NCI-H69 (cell line): Measurements from ENCODE around the gene SLC6A6.
"Not testable (repeated sequence)": the region's sequence is repeated elsewhere in the genome, so short reads cannot be mapped to it uniquely, and the experiment has no call there.

ENCODE experiments used
- DNase-seq: peaks from one replicate; lab custom pipeline; 2025; lab: John Stamatoyannopoulos, UW

The SLC6A6 gene

DNA sequence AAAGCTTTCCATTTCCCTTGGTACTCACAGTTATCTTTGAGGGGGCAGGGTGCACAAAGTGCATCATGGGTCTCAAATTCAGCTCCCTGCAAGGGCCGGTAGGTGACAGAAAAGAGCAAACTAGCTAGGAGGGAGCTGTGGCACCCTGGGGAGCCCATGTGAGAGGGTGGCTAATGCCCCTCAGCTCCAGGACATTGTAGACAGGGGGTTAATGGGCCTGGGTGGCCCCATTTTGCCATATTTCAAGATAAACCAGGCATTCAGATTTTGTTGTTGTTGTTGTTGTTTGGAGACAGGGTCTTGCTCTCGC lies 3.7 kb upstream of the SLC6A6 start:
- no peak for DNase-seq

DNA sequence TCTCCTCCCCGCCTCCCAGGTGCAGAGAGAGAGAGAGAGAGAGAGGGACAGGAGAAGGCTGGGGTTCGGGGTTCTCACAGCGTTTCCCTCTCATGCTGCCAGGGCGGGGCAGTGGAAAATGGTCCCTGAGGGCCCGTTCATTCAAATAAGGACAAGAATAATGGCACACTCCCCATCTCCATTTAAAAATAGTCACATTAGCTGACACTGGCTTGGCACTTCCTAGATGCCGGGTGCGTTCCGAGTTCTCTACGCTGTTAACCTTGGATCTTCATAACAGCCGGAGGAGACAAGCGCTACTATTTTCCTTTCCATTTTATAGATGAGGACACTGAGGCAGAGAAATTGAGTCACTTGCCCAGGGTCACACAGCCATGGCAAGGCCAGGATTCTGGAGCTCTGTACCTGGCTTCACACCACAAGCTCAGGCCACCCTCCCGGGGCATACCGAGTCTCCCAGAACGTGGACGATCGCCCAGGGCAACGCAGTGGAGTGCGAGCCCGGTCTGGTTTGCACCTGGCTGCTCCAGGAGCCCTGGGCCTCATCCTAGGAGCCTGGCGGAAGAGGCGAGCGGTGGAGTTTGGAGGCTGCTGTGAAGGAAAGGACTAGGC lies 608 bp upstream of the SLC6A6 start:
- DNase-seq = no peak

DNA sequence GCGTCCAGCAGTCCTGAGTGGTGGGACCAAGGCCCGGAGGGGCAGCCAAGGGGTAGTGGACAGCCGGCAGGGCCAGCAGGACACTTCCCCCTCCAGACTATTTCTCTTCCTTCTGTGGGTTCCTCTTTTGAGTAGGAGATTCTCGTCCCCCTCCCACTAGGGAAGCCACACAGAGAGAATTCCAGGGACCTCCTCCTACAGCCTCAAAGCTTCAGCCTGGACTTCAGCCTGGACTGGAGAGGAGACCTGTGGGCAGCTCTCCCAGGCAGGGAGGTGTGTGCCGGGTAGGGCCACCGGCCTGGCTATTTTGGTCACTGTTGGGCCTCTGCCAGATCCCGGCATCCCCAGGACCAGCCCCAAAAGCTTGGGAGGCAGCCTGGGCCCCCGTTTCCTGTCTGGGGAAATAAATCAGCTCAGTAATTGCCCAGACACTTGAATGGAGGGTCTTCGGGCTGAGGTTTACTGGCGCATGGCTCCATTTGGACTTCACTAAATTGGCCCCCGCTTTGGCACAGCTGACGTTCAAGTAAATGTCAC lies 1.3 kb downstream of the SLC6A6 start:
- peak; percentile 48 for DNase-seq

DNA sequence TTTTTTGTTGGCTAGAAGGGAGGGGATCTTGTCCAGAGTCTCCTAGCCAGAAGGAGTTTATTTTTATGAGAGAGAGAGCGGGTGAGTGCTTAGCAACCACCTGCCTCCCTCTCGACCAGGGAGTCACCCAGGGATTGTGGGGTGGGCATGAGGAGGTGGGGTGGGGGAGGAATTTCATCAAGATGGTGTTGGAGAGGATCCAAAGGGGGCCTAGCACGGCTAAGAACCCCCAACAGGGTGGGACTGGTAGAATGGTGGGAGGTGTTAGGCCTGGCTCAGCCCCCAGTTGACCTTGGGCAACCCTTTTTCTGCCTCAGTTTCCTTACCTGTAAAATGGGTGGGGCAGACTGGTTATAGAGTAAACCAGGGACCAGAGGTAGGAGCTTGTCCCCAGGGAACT lies 1.8 kb downstream of the SLC6A6 start:
- DNase-seq = peak; percentile 18

DNA sequence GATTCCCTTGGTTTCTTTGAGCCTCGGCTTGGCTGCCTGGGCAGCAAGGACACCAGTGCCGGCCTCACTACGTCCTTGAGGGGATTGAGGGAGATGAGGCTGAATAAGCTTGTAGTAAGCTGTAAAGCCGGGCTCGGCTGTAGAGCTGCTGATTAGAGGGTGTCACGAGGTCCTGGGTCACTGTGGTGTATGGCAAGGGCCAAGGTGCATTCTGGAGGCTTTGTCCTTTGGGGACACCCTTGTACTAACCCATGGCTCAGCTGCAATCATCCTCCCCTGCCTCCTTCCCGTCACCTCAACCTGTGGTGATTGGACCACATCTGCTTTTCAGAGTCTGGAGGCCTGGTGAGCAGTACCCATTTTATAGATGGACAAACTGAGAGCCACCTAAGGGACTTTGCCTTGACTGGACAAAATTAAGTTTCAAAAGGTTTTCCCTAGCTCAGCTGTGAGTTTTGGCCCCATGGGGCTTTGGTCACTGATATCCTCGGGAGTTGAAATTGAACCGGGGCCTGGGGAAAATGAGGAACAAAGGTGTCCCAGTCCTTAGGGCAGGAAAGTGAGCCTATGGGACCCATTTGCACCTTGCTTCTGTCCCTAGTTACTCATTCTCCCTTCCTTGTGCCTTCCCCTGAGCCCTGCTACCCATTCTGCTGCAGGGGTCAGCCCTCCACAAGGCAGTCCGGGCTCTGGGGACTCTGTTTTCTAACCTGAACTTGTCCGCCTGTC lies 2.4 kb downstream of the SLC6A6 start:
- DNase-seq = no peak

- DNase-seq = no peak
Observed at GRCh38 chr3:14405360-14406238, 3.2 kb downstream of the SLC6A6 start.

- no peak for DNase-seq
Observed at GRCh38 chr3:14406336-14406735, 3.9 kb downstream of the SLC6A6 start.

DNA sequence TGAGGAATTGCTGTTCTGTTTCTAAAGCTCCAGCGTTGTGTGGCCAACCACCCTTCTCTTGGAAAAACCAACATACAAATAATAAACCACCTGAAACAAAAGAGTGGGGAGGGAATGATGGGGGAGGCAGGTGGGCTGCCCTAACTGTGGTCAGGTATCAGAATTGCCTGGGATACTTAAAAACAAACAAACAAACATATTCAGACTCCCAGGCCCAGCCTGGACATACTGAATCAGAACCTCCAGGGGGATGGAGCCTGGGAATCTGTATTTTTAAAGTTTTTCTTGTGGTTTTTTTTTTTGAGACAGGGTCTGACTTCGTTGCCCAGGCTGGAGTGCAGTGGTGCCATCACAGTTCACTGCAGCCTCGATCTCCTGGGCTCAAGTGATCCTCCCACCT lies 4.4 kb downstream of the SLC6A6 start:
- no peak for DNase-seq

- no peak for DNase-seq
Observed at GRCh38 chr3:14407203-14407602, 4.8 kb downstream of the SLC6A6 start.

- DNase-seq = not testable (repeated sequence)
Observed at GRCh38 chr3:14409779-14410063, 7.3 kb downstream of the SLC6A6 start.

DNA sequence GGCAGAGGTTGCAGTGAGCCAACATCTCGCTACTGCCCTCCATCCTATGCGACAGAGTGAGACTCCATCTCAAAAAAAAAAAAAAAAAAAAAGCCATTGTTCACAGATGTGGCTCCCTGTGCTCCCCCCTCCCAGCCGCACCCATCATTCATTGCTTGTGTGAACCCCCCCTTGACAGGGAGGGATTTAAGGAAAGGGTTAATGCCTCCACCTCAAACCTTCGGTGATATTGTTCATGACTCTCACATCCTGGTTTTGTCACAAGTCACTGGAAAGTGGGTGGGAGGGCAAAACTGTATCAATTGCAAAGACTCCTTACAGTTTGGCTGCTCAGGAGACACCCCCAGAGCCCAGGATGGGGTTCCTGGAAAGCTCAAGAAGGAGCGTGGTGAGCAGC lies 7.7 kb downstream of the SLC6A6 start:
- no peak for DNase-seq

DNA sequence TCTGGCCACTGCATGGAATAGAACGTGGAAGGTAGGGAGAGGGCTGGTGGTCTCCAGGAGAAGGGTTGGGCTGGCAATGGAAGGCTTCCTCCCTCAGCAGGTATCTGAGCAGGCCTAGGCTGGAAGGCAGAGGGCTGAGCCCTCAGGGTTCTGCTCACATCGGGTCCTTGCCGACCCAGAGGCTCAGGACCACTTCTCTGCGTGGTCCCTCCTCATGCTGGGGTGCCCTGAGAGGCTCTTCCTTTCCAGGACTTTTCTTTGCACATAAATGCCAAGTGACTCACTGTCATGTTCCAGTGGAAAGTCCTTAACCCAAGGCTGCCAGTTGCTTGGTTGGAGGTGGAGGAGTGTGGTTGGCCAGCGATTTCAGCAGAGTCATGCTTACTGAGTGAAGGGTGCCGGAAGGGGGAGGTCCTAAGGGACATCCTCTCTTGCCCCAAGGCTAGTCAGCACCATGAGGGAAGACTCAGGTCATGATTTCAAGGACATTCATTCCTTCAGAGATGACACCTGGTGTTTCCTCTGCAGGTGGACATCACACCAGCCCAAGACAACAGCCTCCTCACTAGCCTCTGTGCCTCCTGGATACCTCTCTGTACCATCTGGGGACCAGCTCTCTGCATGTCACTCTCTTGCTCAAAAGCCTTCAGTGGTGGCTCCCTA lies 8.2 kb downstream of the SLC6A6 start:
- no peak for DNase-seq

DNA sequence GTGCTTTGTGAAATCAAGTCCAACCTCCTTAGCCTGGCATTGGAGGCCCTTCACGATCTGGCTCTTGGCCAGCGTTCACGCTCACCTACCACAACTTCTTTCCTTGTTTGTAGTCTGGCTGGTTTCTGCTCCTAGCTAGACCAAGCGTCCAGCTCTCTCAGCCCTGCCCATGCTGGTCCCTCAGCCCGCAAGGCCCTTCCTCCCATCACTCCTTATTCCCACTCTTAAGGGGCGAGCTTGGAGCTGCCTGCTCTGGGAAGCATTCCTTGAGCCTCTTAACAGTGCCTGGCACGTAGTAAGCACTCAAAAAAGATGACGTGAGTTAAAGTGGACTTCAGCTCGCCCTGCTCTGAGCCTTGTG lies 8.7 kb downstream of the SLC6A6 start:
- no peak for DNase-seq

DNA sequence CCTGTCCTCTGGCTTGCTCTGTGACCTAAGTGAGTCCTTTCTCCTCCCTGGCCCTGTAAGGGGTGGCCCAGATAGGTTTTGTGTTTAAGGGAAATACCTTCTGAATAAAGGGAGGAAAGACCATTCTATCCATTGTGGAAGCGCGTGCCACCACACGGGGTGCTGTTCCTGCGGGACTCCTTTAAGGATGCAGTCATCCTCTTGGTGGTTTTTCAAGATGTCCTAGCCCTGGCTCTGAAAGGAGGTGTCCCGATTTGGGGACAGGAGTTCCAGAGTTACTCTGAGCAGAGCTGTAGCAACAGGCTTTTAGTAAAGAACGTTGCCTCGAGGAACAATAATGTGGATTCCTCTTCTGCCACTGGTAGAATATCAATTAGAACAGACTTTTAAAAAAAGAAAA lies 9.6 kb downstream of the SLC6A6 start:
- DNase-seq = no peak

DNA sequence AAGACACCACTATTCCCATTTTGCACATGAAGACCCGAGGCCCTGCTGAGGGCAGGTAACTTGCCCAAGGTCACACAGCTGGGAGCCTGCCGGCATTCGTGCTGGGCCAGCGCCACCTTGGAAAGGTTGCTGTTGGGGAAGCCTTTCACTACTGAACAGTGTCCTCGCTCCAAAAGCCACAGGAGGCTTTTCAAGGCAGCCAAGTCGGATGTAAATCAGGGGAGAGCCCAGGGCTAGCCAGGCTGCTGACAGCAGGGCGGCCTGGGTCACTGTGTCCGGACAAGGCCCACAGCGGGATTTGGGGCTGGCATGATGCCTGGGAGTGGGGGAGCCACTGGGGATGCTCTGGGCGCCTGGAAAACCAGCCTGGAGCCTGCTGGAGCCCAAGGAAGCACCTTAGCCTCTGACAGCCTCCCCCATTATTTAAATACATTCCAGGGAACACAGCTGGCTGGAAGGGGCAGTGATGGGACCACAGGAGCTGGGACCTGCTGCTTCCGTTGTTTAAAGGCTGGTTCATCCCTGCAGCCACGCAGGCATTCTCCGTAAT lies 10.5 kb downstream of the SLC6A6 start:
- no peak for DNase-seq

DNA sequence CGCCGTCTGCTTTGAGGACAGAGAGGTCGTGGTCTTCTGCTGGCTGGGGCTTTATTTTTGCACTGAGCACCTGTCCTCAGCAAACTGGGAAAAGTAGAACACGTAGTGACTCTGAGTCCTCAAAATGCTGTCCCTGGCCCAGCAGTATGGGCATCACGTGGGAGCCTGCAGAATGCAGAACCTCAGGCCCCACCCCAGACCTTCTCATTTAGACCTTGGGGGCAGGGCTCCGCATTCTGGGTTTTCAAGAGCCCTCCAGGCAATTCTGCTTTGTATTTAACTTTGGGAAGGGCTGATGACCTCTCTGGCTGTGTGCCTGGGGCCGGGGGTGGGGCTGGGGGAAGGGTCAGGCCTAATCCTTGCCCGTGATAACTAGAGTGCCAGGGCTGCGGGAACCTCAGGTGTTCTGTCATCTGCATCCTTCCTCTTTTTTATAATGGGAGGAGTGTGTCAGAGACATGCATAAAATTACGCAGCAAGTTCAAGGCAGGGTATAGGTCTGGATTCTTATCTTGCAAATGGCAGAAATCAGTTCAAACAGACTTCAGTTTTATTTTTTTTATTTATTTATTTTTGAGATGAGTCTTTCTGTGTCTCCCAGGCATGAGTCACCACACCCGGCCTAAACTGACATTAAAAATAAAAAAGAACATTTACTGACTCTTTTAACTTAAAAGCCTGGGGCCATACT lies 11.1 kb downstream of the SLC6A6 start:
- peak; percentile 31 for DNase-seq

- DNase-seq = no peak
Observed at GRCh38 chr3:14414846-14415464, 12.5 kb downstream of the SLC6A6 start.

DNA sequence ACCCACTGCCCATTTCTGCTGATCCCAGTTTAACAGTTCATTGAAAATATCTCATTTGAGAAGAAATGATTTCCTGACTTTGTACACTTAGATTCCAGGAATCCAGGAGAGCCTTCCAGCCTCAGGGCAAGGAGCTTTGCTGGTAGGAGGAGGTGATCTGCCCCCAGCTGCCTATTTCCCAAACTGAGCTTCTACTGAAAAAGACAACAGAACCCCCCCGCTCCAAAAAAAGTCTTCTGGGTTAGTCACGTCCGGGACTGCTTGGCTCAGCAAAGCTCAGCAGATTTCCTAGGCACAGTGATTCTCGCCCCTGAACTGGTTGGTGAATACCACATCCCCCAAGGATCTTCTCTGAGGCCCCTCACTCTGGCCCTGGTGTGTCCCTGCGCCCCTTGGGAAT lies 13.1 kb downstream of the SLC6A6 start:
- DNase-seq = no peak

GRCh38 chr3:14416453-14416852 lies 14.0 kb downstream of the SLC6A6 start:
- no peak for DNase-seq

DNA sequence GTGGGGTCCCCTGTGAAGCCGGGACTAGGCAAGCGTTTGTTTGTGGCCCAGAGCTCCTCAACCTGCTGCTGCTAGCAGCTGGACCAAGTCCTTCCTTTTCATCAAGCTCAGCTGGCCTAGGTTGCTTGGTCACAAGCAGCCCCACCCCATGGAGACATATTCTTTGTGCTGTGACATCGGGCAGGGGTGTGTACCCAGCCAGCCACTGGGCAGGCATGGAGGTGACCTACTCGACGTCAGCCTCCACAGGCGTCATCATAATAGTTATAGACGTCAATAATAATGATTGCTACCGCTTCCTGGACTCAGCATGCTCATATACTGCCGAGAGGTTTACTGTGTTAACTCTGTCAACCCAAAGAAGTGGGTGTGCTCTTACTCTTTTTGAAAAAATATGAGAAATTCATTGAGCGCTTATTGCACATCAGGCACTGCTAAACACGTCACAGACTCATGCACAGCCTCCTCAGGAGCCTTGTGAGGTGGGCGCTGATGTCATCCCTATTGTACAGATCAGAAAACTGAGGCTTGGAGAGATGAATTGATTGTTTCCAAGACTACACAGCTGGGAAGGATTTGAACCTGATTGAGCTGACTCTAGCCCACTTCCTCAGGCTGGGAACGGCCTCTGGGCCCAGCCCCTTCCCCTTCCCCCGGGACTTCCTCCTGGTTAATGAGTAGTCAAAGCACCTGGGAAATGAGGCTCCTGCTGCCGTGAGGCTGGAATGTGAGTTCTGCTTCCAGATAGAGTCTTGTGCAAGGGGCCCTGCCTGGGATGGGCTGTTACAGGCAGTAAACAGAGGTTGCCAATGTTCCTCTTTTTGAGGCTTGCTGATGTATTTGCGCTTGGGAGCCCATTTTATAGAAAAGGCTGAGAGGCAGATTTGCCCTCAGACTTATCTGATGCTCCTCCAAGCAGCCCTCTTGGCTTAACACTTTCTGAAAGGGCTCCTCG lies 16.2 kb downstream of the SLC6A6 start:
- peak; percentile 42 for DNase-seq
